HCEC 1CT (cell line): ENCODE measurements around the gene PRICKLE2.
A peak's percentile ranks its signal among the peaks of the same experiment; 100 is the strongest.

Experiments used
- DNase-seq: peaks from one replicate; pipeline ENCODE4 v3.0.0-alpha.2; 2017

Gene PRICKLE2

GRCh38 chr3:64251019-64251418, 25.8 kb upstream of the PRICKLE2 start:
- no peak for DNase-seq

DNA sequence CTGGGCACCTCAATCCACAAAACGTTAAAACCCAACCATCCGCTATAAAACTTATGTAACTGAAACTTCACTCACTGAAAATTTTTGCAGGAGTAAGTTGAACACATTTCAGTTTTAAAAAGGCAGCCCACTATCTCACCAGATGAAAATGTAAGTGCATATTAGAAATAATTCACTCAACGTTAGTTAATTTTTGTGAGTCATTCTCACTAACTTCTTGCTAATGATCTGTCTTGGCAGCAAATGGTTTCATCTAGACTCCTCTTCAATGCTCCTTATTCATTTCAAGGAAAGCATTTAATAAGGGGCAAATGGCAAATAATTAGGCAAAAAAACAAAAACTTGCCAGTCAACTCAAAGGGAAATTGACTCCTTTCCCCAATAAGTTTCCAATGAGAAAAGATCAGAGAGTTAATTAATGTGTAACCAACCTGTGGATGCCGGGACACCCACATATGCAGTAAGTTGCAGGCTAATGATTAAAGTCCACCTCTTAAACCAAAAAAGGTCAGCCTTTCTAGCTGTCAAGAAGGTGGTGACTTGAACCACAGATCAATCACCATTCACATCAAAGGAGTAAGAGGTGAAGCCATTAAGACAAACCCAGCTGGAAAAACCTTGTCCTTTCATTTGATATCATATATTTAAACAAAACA, 22.9 kb upstream of the PRICKLE2 start:
- DNase-seq: no peak

- peak; percentile 60 for DNase-seq
Observed at GRCh38 chr3:64244011-64244942, 19.0 kb upstream of the PRICKLE2 start.

DNA sequence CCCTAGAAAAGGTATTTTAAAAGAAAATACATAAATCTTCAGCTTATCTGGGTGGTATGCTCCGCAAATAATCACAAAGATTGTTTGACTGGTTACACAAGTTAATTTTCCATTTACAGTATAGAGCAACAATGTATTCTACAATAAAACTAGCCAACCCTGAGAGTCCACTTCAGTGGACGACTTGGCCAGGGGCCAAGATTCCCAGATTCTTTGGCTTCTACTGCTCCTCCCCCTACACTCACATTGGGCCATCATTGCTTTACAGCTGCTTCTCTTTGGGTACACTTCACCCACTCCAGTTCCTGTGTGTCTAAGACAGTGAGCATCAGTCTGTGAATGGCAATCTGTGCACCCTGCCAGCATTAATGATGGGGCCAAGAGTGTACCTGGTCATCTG, 17.2 kb upstream of the PRICKLE2 start:
- no peak for DNase-seq

GRCh38 chr3:64240959-64241358, 15.7 kb upstream of the PRICKLE2 start:
- no peak for DNase-seq

DNA sequence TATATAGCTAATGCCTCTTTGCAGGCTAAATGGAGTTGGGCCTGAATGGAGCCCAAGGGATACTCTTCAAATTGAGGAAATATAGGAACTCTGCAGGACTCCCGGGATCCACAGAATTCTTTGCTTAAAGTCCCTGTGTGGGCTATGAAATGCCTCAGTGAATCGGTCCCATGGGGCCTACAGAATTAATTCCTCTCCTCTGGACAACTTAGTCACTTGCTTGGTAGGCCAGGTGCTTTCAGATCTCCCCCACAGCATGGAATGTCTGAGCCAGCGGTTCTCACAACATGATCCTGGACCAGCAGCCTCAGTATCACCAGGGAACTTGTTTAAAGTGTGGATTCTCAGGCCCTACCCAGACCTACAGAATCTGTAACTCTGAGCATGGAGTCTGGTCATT, 15.1 kb upstream of the PRICKLE2 start:
- DNase-seq: no peak

GRCh38 chr3:64239841-64240240, 14.6 kb upstream of the PRICKLE2 start:
- no peak for DNase-seq

DNA sequence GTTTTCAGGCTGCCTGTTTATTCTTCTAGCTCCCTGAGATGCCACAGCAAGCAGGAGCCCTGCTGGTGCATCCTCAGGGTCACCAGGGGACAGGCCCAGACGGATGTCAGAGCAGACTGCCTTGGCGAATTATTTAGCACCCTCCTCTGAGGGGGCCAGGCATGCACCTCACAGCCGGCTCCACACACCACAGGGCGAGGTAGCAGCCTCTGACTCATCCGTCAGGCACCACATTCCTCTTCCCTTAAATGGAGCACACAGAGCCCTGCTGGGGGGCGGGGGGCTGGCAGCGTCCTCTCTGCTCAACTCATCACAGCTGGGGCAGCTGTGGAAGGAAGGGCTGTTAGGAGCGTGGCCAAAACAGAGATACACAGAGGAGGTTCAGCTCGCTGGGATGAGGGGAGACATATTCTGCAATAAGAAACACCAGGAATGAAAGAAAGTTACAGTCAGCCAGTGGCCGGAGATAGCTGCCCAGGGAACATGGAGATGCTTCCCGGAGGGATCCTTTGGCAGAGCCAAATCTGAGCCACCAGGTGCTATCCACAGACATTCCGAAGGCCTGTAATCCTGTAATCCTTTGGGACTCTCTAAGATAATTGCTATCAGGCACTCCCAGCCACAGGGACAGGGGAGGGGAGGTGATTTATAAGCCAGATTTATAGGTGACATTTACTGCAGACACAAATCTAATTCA, 13.9 kb upstream of the PRICKLE2 start:
- peak; percentile 96 for DNase-seq

DNA sequence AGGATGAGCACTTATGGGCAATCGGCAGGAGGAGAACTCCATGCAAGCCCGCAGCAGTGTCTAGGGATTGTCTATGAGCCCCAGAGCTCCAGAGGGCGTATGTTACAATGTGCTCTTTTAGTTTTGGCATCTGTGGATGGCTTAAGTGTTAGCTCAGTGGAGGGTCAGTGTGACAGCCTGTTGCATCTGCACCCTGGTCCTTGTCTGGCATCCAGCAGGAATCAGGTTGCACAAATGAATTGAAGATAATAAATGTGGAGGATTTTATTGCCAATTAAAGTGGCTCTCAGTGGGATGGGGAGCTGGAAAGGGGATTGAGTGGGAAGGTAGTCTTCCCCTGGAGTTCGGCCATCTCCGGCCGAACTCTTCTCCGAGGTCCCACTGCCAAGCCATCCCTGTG, 11.8 kb upstream of the PRICKLE2 start:
- DNase-seq: no peak

GRCh38 chr3:64235605-64236004, 10.3 kb upstream of the PRICKLE2 start:
- no peak for DNase-seq

GRCh38 chr3:64234571-64234970, 9.3 kb upstream of the PRICKLE2 start:
- no peak for DNase-seq

- no peak for DNase-seq
Observed at GRCh38 chr3:64232821-64233220, 7.6 kb upstream of the PRICKLE2 start.

DNA sequence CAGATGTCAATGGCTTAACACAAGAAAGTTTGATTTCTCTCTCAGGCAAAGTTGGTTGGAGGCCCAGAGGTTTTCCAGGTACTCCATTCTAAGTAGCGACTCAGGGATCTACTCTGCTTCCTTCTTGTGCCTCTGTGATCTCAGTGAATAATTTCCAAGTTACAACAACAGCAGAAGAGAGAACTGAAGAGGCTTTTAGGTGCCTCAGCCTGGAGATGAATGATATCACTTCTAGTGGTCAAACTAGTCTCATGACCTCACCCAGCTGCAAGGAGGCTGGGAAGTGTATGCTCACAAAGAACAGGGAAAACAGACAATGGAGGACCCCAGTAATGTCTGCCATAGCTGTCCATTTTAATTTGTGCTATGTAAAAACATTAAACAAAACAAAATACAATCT, 4.6 kb upstream of the PRICKLE2 start:
- peak; percentile 42 for DNase-seq

DNA sequence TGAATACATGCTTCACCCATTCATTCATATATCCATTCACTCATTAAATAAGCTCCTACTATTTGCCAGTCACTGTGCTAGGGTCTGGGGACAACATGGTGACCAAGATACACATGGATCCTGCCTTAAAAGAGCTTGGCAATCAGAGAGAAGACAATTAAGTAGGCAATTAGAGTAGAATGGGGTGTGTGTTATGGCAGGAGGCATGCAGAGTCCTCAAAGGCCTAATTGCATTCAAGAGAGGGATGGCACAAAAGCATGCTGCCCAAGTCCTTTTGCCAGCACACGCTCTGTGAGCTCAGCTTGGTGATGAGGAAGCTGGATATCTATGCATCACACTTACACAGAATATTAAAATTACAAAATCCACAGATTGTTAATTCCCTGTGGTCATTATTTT, 2.8 kb upstream of the PRICKLE2 start:
- DNase-seq: no peak

GRCh38 chr3:64226730-64227129, 1.5 kb upstream of the PRICKLE2 start:
- no peak for DNase-seq

- DNase-seq: peak; percentile 40
Observed at GRCh38 chr3:64225695-64226499, 631 bp upstream of the PRICKLE2 start.

DNA sequence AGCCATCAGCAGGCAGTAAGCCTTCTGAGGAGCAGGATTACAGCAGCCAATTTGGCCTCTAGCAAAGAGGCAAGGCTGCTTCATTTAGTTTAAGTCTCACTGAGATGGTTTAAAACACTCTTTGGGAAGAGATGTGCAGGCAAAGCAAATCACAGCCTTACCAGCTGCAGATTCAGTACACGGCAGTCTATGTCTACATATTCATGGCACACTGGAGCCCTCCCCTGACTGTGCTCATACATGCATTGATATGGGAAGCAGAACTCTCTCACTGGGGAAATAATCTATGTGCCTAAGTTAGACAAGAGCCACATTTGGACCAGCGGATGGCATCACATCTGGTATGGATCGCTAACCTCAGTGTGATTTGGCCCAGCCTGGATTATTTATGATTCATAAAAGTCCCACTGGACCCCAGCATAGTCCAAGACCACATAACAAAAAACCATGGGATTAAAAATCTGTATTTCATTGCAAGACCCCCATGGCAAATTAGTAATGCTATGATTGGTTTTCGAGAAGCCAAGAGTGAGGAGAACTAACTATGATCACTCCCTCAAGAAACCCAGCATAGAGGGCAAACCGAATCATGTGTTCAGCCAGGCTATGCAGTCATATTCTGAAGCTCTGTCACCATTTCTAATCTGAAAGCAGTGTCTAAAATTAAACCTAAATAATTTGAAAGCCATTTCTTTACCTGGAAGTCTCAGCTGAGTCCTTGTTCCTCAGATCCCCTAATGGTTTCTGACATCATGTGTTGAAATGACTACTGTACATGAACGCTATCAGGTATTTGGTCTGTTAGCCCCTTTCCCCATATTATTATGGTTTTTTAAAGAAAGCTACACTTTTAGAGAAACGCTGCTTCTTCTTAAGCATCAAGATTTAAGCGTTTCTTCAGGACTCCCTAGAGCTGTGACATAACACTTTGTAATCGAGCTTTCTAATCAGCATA, 1.2 kb downstream of the PRICKLE2 start:
- peak; percentile 27 for DNase-seq

DNA sequence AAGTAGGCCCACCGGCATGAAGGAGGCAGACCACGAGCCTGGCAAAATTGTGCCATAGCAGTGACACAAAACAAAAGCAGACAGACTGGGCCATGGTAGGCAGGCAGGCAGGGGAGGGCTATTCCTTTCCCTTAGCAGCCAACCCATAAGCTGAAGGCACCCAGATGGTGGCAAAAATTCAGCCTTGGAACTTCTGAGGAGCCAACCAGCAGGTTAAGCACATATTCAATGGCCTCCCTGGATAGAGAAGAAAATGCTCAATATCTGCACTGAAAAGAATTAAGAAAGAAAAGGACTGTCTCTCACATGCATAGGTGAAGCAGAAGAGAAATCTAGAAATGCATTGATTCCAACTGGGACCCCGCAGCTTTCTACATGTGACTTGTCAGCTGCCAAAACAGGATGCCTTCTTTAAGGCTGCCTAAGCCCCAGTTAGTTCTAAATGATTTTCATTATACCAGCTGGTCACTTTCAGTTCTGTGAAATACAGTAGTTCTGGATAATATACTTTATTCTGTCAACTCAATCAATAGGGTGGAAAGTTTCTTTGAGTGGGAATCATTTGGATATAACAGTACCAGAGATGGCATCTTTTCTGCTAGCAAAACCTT, 2.7 kb downstream of the PRICKLE2 start:
- no peak for DNase-seq

- no peak for DNase-seq
Observed at GRCh38 chr3:64221571-64222257, 3.6 kb downstream of the PRICKLE2 start.

- peak; percentile 56 for DNase-seq
Observed at GRCh38 chr3:64220161-64220914, 4.9 kb downstream of the PRICKLE2 start.
